H1 (cell line): ENCODE data around the gene NIPAL3. TPM values are rescaled to one million over a fixed set of nuclear protein-coding genes. Genes with fewer than 3 reads are reported as not detected.

ENCODE experiments used
- CTCF ChIA-PET: fragments of 300-600 bp; sonication (Branson Sonifier 250); formaldehyde crosslinking; loops from one replicate; lab custom pipeline; 2021; ENCODE audit not compliant: partially characterized antibody; lab: Charles Lee
- POLR2A ChIA-PET: fragments of 300-600 bp; sonication (Branson Sonifier 250); formaldehyde crosslinking; loops from one replicate; lab custom pipeline; 2021; ENCODE audit warnings: inconsistent platforms; ENCODE audit not compliant: partially characterized antibody; lab: Charles Lee
- DNase-seq, 2 experiments: peaks; one replicate each; pipeline versions ENCODE4 v3.0.0 to v3.0.0-alpha.2; 2010 to 2022; ENCODE audit warnings: low spot score in 2 of 2, low read depth in 1 of 2, mixed read lengths in 1 of 2
- FAIRE-seq: peaks from 2 replicates; lab custom pipeline; 2011; peaks lifted over from hg19 to GRCh38; lab: Jason Lieb, UNC
- H2AFZ ChIP-seq: 2 replicates; pipeline ENCODE4 v1.8.1; 2012; ENCODE audit warnings: low read length, inconsistent platforms
- H2AK5ac ChIP-seq: 2 replicates; pipeline ENCODE4 v1.6.1; 2013; ENCODE audit warnings: low read depth, low read length
- H2BK120ac ChIP-seq: replicated peaks from 2 replicates; pipeline ENCODE3; 2013; ENCODE audit warnings: low read depth, low read length, inconsistent platforms
- H2BK12ac ChIP-seq: 2 replicates; pipeline ENCODE4 v1.6.1; 2013; ENCODE audit warnings: low read depth, low read length
- H2BK15ac ChIP-seq: 2 replicates; pipeline ENCODE4 v1.6.1; 2013; ENCODE audit warnings: low read length
- H2BK20ac ChIP-seq: 2 replicates; pipeline ENCODE4 v1.6.1; 2013; ENCODE audit warnings: low read length
- H2BK5ac ChIP-seq: 2 replicates; pipeline ENCODE4 v1.6.1; 2013; ENCODE audit warnings: low read depth, low read length
- H3K14ac ChIP-seq: 2 replicates; pipeline ENCODE4 v1.6.1; 2013; ENCODE audit warnings: inconsistent platforms; ENCODE audit not compliant: insufficient read length
- H3K18ac ChIP-seq: 2 replicates; pipeline ENCODE4 v1.6.1; 2013; ENCODE audit warnings: low read length; ENCODE audit errors: extremely low read depth
- H3K23ac ChIP-seq: 2 replicates; pipeline ENCODE4 v1.6.1; 2013; ENCODE audit warnings: inconsistent platforms; ENCODE audit not compliant: insufficient read length
- H3K23me2 ChIP-seq: 2 replicates; pipeline ENCODE4 v1.6.1; 2013; ENCODE audit warnings: low read depth, low read length
- H3K27ac ChIP-seq: 2 replicates; pipeline ENCODE4 v1.6.1; 2011; ENCODE audit warnings: low read depth, low read length, inconsistent platforms
- H3K27me3 ChIP-seq, 4 experiments: replicated peaks in 1 of 4; 1 replicate in 1 of 4; 2 replicates in 3 of 4; pipeline versions ENCODE4 v1.6.1 to v1.8.1; 2011 to 2013; ENCODE audit warnings: low read length in 3 of 4, mild to moderate bottlenecking in 3 of 4, inconsistent platforms in 2 of 4, mixed read lengths in 2 of 4, moderate library complexity in 1 of 4; ENCODE audit not compliant: control insufficient read depth in 3 of 4, insufficient read depth in 3 of 4; ENCODE audit errors: extremely low read depth in 1 of 4
- H3K36me3 ChIP-seq, 4 experiments: 2 replicates each; pipeline versions ENCODE4 v1.6.1 to v1.8.1; 2011 to 2013; ENCODE audit warnings: mild to moderate bottlenecking in 4 of 4, low read length in 3 of 4, moderate library complexity in 2 of 4, control low read depth in 1 of 4, inconsistent platforms in 1 of 4; ENCODE audit not compliant: insufficient read depth in 4 of 4, control insufficient read depth in 2 of 4
- H3K4ac ChIP-seq: replicated peaks from 2 replicates; pipeline ENCODE3; 2013; ENCODE audit warnings: low read length, low read depth, mixed read lengths, inconsistent platforms; ENCODE audit not compliant: insufficient read length
- H3K4me1 ChIP-seq, 4 experiments: replicated peaks in 1 of 4; 1 replicate in 1 of 4; 2 replicates in 3 of 4; pipeline versions ENCODE4 v1.6.1 to v1.8.1; 2011 to 2013; ENCODE audit warnings: low read length in 3 of 4, inconsistent platforms in 2 of 4, mixed read lengths in 1 of 4; ENCODE audit not compliant: insufficient read depth in 4 of 4, control insufficient read depth in 3 of 4
- H3K4me2 ChIP-seq, 2 experiments: 2 replicates each; pipeline versions ENCODE4 v1.6.1 to v1.8.1; 2011 to 2013; ENCODE audit warnings: low read depth in 2 of 2, low read length in 2 of 2, control low read depth in 1 of 2, inconsistent platforms in 1 of 2, mild to moderate bottlenecking in 1 of 2; ENCODE audit not compliant: insufficient read depth in 1 of 2
- H3K4me3 ChIP-seq, 4 experiments: fragments of 200-600, 300-600 bp in 1 of 4; sonication (generic), shearing (Covaris generic), sonication (Bioruptor Twin) in 1 of 4; 2 replicates each; pipeline versions ENCODE4 v1.5.1 to v1.8.1; 2011 to 2016; ENCODE audit warnings: low read length in 4 of 4, low read depth in 3 of 4, control low read depth in 2 of 4, inconsistent platforms in 2 of 4, mild to moderate bottlenecking in 2 of 4, mixed read lengths in 1 of 4, moderate library complexity in 1 of 4; ENCODE audit not compliant: insufficient read depth in 2 of 4; ENCODE audit errors: extremely low read depth in 1 of 4
- H3K56ac ChIP-seq: replicated peaks from 2 replicates; pipeline ENCODE3; 2013; ENCODE audit warnings: low read depth, mild to moderate bottlenecking, mixed read lengths, low read length, inconsistent platforms; ENCODE audit not compliant: insufficient read length
- H3K79me1 ChIP-seq: 2 replicates; pipeline ENCODE4 v1.6.1; 2013; ENCODE audit warnings: low read depth, low read length, control low read depth
- H3K79me2 ChIP-seq, 2 experiments: 2 replicates each; pipeline versions ENCODE4 v1.6.1 to v1.8.1; 2012 to 2013; ENCODE audit warnings: low read length in 2 of 2, mild to moderate bottlenecking in 2 of 2, inconsistent platforms in 1 of 2; ENCODE audit not compliant: insufficient read depth in 2 of 2, control insufficient read depth in 1 of 2
- H3K9ac ChIP-seq, 4 experiments: replicated peaks in 1 of 4; 1 replicate in 1 of 4; 2 replicates in 3 of 4; pipeline versions ENCODE4 v1.6.1 to v1.8.1; 2011 to 2013; ENCODE audit warnings: low read depth in 3 of 4, low read length in 3 of 4, control low read depth in 2 of 4, mild to moderate bottlenecking in 2 of 4, moderate library complexity in 2 of 4, inconsistent platforms in 1 of 4; ENCODE audit errors: extremely low read depth in 1 of 4
- H3K9me3 ChIP-seq, 2 experiments: 2 replicates each; pipeline versions ENCODE4 v1.6.1 to v1.8.1; 2012 to 2013; ENCODE audit warnings: mild to moderate bottlenecking in 2 of 2, moderate library complexity in 2 of 2, control low read depth in 1 of 2, inconsistent platforms in 1 of 2, low read depth in 1 of 2, low read length in 1 of 2, mixed read lengths in 1 of 2; ENCODE audit not compliant: insufficient read depth in 2 of 2
- H4K20me1 ChIP-seq, 2 experiments: replicated peaks in 1 of 2; 2 replicates each; pipeline versions ENCODE3 to v1.8.1; 2011 to 2013; ENCODE audit warnings: inconsistent platforms in 2 of 2, low read length in 2 of 2, mild to moderate bottlenecking in 1 of 2; ENCODE audit not compliant: insufficient read depth in 2 of 2, control insufficient read depth in 1 of 2
- H4K5ac ChIP-seq: 2 replicates; pipeline ENCODE4 v1.6.1; 2013; ENCODE audit warnings: low read length, low read depth, mixed read lengths, inconsistent platforms; ENCODE audit not compliant: insufficient read length
- H4K8ac ChIP-seq: 2 replicates; pipeline ENCODE4 v1.8.0; 2013; ENCODE audit warnings: mild to moderate bottlenecking, moderate library complexity, low read length, inconsistent platforms; ENCODE audit not compliant: insufficient read depth; ENCODE audit errors: extremely low read depth
- H4K91ac ChIP-seq: replicated peaks from 2 replicates; pipeline ENCODE3; 2013; ENCODE audit warnings: low read length, mixed read lengths, inconsistent platforms; ENCODE audit not compliant: insufficient read length
- ATF3 ChIP-seq: IDR thresholded peaks from 2 replicates; pipeline ENCODE4 v1.6.1; 2011; ENCODE audit warnings: low read depth, mild to moderate bottlenecking, low read length; ENCODE audit not compliant: insufficient read depth
- CHD2 ChIP-seq: IDR thresholded peaks from 2 replicates; pipeline ENCODE4 v1.6.1; 2012; ENCODE audit warnings: low read length, improper control_type of control experiment
- CTBP2 ChIP-seq: IDR thresholded peaks from 2 replicates; pipeline ENCODE4 v1.7.0; 2011; ENCODE audit warnings: borderline replicate concordance, mild to moderate bottlenecking, moderate library complexity, mixed read lengths, low read length; ENCODE audit not compliant: insufficient read depth, insufficient read length
- E2F6 ChIP-seq: IDR thresholded peaks from 2 replicates; pipeline ENCODE4 v1.6.1; 2012; ENCODE audit warnings: inconsistent platforms
- EZH2 ChIP-seq: fragments of 200-600 bp; sonication (generic); IDR thresholded peaks from 2 replicates; pipeline ENCODE4 v1.7.1; 2012; ENCODE audit warnings: low read depth, mild to moderate bottlenecking, moderate library complexity, low read length, inconsistent platforms; ENCODE audit not compliant: severe bottlenecking
- GTF2F1 ChIP-seq: IDR thresholded peaks from 2 replicates; pipeline ENCODE4 v1.6.1; 2012; ENCODE audit warnings: low read depth, low read length, improper control_type of control experiment, borderline replicate concordance
- JUN ChIP-seq: IDR thresholded peaks from 2 replicates; pipeline ENCODE4 v1.6.1; 2011; ENCODE audit warnings: low read depth, mild to moderate bottlenecking, improper control_type of control experiment, low read length
- NANOG ChIP-seq: IDR thresholded peaks from 2 replicates; pipeline ENCODE4 v1.6.1; 2011; ENCODE audit warnings: low read length, low read depth, mild to moderate bottlenecking, inconsistent platforms; ENCODE audit not compliant: insufficient read depth, poor library complexity, severe bottlenecking
- POLR2AphosphoS5 ChIP-seq: IDR thresholded peaks from 2 replicates; pipeline ENCODE4 v1.6.1; 2011; ENCODE audit warnings: low read depth, low read length
- RXRA ChIP-seq: IDR thresholded peaks from 2 replicates; pipeline ENCODE4 v1.6.1; 2011; ENCODE audit warnings: low read depth, mild to moderate bottlenecking, low read length, moderate library complexity; ENCODE audit not compliant: insufficient read depth
- TAF7 ChIP-seq: optimal IDR thresholded peaks from 2 replicates; pipeline ENCODE3; 2011; ENCODE audit warnings: low read depth, mild to moderate bottlenecking, inconsistent platforms, low read length, moderate library complexity, borderline replicate concordance
- WGBS, 2 experiments: shearing (Covaris generic) in 1 of 2; methylation state at CpG; one replicate each; pipeline versions ENCODE4 v1.1.6 to v1.1.7; 2013 to 2015; ENCODE audit warnings: low lambda C conversion rate in 2 of 2, mixed read lengths in 2 of 2, inconsistent platforms in 1 of 2, low coverage in 1 of 2, missing lambda C conversion rate in 1 of 2; ENCODE audit not compliant: insufficient replicate concordance in 2 of 2, insufficient coverage in 1 of 2, insufficient read length in 1 of 2; ENCODE audit errors: extremely low coverage in 1 of 2, missing lambda C conversion rate in 1 of 2; 5-methylcytosine and 5-hydroxymethylcytosine counted together
- polyA plus RNA-seq, 7 experiments: library from polyadenylated mRNA; depleted of rRNA in 3 of 7; stranded (reverse) in 5 of 7; unstranded in 2 of 7; fragments of >200 nt in 5 of 7; fragments of 200-250 nt in 2 of 7; gene quantifications; 1 replicate in 5 of 7; 2 replicates in 1 of 7; 4 replicates in 1 of 7; pipeline versions ENCODE4 v1.2.1 to v1.2.3, GENCODE V29; 2011 to 2013; ENCODE audit warnings: missing spikeins in 2 of 7, mixed read lengths in 2 of 7
- total RNA-seq: library from RNA; stranded (reverse); fragmentation: NEBNext Ultra II Directional; extraction: Animal tissue kit (Norgen Biotek cat#: 25700); gene quantifications from 2 replicates; pipeline ENCODE4 v1.2.1, GENCODE V29; 2021

The NIPAL3 gene
- total and polyA plus RNA-seq, 2 of the 8 experiments (the other 6 are each of a cell fraction or from before 2014, with no cell fraction given): 8.8 to 11.0 TPM

- Histone ChIP-seq H3K14ac (no peak overlapping the region), H3K79me1 (no peaks in the 10 kb centered on the region), H2BK12ac (peak overlapping the region; percentile 39; the same call in 1 of the 2 replicates), H2BK120ac (no peak overlapping the region), H3K4ac (no peak overlapping the region), H3K4me2 (no peak overlapping the region), H3K4me3 (no peak overlapping the region), H2BK5ac (no peak overlapping the region), H3K56ac (no peak overlapping the region), H3K23me2 (no peaks in the 10 kb centered on the region), H3K18ac (no peak overlapping the region), H2BK20ac (no peak overlapping the region), H3K27me3 (no peaks in the 10 kb centered on the region), H3K9me3 (no peaks in the 10 kb centered on the region), H3K27ac (no peak overlapping the region), H4K5ac (no peak overlapping the region), H2BK15ac (no peak overlapping the region), H3K36me3 (no peaks in the 10 kb centered on the region), H3K4me1 (peaks cover 0 to 3% (median 0%) of the 10 kb centered on the region in 4 experiments; a peak in 1 of 7 replicates), H3K23ac (no peak overlapping the region), H4K8ac (no peak overlapping the region), H3K9ac (no peak overlapping the region), H3K79me2 (no peaks in the 10 kb centered on the region), H4K20me1 (no peaks in the 10 kb centered on the region), H4K91ac (no peak overlapping the region), H2AFZ (peak overlapping the region; percentile 14), H2AK5ac (no peak overlapping the region)
- 93% methylated on average over 14 of the region's 16 CpGs; no CpG with 5 or more reads in 1 of the 2 experiments for WGBS, 2 experiments
- POLR2A ChIA-PET: no interaction called here
- TF ChIP-seq GTF2F1: no peak
- no peak for TF ChIP-seq CTBP2
- no peak for TF ChIP-seq E2F6
- no peak for TF ChIP-seq POLR2AphosphoS5
- TF ChIP-seq EZH2: no peak
- TF ChIP-seq TAF7: no peak
- TF ChIP-seq NANOG: no peak
- TF ChIP-seq RXRA: no peak
- no peak for TF ChIP-seq JUN
- no peak for TF ChIP-seq ATF3
- no peak for TF ChIP-seq CHD2
- CTCF ChIA-PET: interaction anchor here (0.7 to 1.5 kb wide), 7 partner anchors 11 to 105 kb away, joined by 3 to 5 read pairs (median 4); partner anchors contain the start of gene NIPAL3
- DNase-seq: no peak
- no peak for FAIRE-seq
Observed at GRCh38 chr1:24481843-24482610, 66.4 kb downstream of the NIPAL3 start.
